ENCODE data around the gene GTF2A2.

The GTF2A2 gene

DNA sequence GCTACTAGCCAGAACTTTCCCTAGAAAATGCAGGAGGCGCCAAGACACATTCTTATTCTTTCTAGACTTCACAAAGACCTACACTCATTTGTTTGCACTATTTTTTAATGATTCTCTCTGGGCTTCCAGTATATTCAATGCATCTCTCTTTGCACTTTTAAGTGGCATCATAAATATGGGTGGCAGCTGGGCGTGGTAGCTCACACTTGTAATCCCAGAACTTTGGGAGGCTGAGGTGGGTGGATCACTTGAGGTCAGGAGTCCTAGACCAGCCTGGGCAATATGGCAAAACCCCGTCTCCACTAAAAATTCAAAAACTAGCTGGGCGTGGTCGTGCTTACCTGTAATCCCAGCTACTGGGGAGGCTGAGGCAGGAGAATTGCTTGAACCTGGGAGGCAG, 51.3 kb downstream of the GTF2A2 start:
- no peak for DNase-seq (ENCODE audit: low read depth)

DNA sequence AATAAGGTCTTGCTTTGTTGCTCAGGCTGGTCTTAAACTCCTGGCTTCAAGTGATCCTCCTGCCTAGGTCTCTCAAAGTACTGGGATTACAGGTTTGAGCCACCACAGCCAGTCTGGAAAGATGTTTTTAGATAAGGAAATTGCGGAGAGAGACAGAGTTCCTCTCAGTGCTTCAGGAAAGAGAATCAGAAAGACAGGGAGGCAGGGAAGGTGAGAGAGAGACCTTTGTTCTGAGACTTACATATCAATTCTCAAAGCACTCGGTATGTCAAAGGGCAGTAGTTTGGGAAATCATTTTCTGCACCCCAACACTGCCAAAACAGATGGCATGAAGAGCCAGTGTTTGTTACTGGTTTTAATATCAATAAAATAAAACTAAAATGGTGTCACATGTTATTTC, 58.9 kb downstream of the GTF2A2 start:
- DNase-seq (ENCODE audit: low read depth), result no peak

DNA sequence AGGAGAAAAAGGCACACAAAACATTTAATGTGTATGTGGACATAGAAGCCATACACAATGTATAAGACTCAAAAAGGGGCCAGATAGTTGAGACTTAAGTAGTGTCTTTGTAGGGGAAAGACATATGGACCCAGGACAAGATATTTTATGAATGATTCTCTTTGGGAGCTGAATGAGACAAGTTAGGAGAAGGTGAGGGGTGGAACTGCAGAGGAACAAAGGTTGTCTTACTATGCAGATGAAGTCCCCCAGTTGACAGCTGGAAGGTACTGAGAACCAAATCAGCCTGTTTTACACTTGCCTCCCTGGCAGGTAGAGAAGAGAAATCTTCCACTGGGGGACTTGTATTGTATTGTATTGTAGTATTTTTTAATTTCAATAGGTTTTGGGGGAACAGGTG, 60.7 kb downstream of the GTF2A2 start:
- no peak for DNase-seq (ENCODE audit: low read depth)

DNA sequence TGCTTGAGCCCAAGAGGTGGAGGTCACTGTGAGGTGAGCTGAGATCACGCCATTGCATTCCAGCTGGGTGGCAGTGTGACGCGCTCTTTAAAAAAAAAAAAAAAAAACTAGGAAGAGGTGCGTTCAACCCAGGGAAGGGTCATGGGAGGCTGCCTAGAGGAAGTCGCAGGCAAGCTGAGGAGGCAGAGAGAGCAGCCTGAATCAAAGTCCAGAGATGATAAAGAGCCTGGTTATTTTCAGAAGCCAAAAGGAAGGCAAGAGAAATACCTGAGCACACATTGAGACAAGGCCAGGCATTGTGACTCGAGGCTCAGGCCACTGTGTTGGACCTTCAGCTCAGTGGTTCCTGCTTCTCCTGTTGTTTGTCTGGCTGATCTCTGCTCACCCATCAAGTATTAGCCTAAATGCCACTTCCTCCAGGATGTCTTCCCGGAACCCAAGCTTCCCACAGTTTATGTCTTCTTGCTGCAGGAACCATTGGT, 61.8 kb downstream of the GTF2A2 start:
- DNase-seq (ENCODE audit: low read depth), result no peak

DNA sequence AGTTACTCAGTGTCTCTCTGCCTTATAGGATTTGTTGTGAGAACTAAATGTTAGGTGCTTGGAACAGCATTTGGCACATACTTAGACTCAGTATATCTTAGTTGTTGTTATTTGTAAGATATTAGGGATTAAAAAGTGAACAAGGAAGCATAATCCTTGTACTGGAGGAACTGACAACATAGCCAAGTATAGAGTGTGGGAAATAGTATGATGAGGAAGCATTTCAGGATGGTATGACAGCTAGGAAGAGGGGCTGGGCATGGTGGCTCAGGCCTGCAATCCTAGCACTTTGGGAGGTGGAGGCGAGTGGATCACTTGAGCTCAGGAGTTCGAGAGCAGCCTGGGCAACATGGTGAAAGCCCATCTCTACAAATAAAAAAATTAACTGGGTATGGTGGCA, 62.3 kb downstream of the GTF2A2 start:
- no peak for DNase-seq (ENCODE audit: low read depth)

DNA sequence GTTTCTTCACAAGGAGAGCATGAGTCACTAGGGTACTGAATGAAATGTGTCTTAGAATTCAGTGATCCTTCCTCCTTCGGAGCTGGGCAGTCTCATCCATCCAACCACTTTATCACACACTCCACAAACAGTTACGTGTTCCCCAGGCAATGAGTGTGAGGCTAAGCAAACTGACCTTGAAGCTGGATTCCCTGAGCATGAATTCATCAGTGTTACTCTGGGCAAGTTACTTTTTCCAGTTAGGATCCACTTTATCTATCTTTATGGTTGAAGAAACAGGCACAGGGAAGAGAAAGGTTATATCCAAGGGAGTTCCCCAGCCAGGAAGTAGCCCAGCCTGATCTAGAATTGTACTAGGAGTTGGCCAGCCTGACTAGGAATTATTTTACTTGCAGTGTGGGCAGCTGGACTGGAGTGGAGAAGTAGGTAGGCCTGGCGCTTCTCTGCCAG, 62.8 kb downstream of the GTF2A2 start:
- no peak for DNase-seq (ENCODE audit: low read depth)

DNA sequence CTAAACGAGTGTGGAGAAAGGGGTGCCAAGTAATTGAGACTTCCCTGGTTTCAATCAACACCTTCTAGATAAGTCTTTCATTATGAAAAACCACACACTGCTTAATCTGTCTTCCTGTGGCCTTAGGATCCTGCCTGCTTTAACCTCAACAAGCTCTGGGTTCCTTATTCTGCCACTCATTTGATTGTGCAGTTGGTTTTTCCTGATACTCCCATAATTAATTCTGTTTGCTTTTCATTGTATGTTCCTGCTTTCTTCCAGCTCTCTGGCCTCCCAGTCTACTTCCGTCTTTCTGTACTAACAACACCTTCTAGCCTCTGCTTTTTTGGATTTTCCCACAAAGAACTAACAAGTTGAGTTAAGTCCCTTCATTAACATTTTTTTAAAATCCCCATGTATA, 66.0 kb downstream of the GTF2A2 start:
- DNase-seq (ENCODE audit: low read depth), result no peak

DNA sequence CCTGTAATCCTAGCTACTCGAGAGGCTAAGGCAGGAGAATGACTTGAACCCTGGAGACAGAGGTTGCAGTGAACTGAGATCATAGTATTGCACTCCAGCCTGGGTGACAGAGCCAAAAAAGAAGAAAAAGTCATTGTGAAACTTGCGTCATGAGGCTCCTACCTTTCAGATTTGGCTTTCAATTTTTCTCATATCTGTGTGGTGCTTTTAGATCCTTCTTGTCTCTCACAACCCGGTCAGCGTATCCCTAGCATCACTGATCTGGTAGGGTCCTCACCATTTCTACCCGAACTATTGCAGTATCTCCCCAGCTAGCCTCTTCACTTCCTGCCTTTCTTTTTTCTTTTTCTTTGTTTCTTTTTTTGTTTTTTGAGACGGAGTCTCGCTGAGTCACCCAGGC, 67.3 kb downstream of the GTF2A2 start:
- DNase-seq (ENCODE audit: low read depth), result no peak

Measured in stimulated activated CD8-positive, alpha-beta memory T cell treated with anti-CD3 and anti-CD28 coated beads, Interleukin-4, amount 100 ng/mL, for 24 hours (primary cell).